Activated naive CD8-positive, alpha-beta T cell treated with anti-CD3 and anti-CD28 coated beads, Interleukin-2, amount 10 ng/mL, durations not matched to agents 7 days and 5 days (primary cell): ENCODE measurements around the gene ATP8A2. TPM values are rescaled to one million over a fixed set of nuclear protein-coding genes. Genes with fewer than 3 reads are reported as not detected.
A peak's percentile ranks its signal among the peaks of the same experiment; 100 is the strongest.

Experiments
- ATAC-seq: fragments of 150-1000 bp; cut with Tn5 transposase; one replicate; pipeline ENCODE4 v1.10.0; 2021; ENCODE audit warnings: low read depth, moderate library complexity
- POLR2A ChIA-PET: fragments of 350-600 bp; sonication (Branson Sonifier 250); formaldehyde crosslinking; loops from one replicate; lab custom pipeline; 2021; ENCODE audit warnings: antibody characterized with exemption; lab: Charles Lee
- DNase-seq: peaks from one replicate; pipeline ENCODE4 v3.0.0; 2021
- H3K27ac Mint-ChIP-seq: one replicate; pipeline ENCODE4 v1.8.0; 2022; ENCODE audit warnings: mild to moderate bottlenecking, mixed read lengths
- H3K27me3 Mint-ChIP-seq: one replicate; pipeline ENCODE4 v1.8.0; 2022; ENCODE audit warnings: mild to moderate bottlenecking, moderate library complexity, mixed read lengths
- H3K36me3 Mint-ChIP-seq: one replicate; pipeline ENCODE4 v1.8.0; 2021; ENCODE audit warnings: mild to moderate bottlenecking, mixed read lengths
- H3K4me1 Mint-ChIP-seq: one replicate; pipeline ENCODE4 v1.8.0; 2021; ENCODE audit warnings: mixed read lengths
- H3K4me3 Mint-ChIP-seq: one replicate; pipeline ENCODE4 v1.8.0; 2022; ENCODE audit warnings: mild to moderate bottlenecking, moderate library complexity, mixed read lengths
- H3K9me3 Mint-ChIP-seq: one replicate; pipeline ENCODE4 v1.8.0; 2021; ENCODE audit warnings: mixed read lengths
- total RNA-seq, 2 experiments: library from RNA; stranded (reverse); gene quantifications; one replicate each; pipeline ENCODE4 v1.2.3, GENCODE V29; 2021

The ATP8A2 gene
- total RNA-seq, 2 experiments from 2014 or later, result 1.4 to 1.7 TPM

DNA sequence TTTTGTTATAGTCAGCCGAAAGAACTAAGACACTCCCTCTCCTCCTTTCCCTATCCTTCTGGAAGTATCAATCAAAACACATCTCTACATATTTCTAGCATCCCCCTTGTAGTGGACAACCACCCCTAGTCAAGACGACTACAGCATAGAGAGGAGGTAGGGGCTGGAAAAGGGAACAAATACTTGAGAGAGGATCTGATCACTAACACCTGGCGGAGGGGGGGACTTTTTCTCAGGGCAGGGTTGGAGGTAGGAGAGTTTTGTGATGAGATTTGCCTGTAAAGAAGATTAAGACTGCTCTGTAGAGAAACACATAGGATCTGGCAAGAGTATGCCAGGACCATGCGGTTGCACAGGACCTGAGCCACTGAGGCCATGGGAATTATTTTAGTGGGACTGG lies 471.9 kb downstream of the ATP8A2 start:
- POLR2A ChIA-PET, result no interaction called here
- H3K4me3 Mint-ChIP-seq, result no peak overlapping the region
- H3K9me3 Mint-ChIP-seq, result no peaks in the 10 kb centered on the region
- no peak overlapping the region for H3K27ac Mint-ChIP-seq
- DNase-seq (no peak), ATAC-seq (no peak)
- H3K4me1 Mint-ChIP-seq, result peaks cover 21% of the 10 kb centered on the region
- H3K27me3 Mint-ChIP-seq, result peaks cover 6% of the 10 kb centered on the region
- H3K36me3 Mint-ChIP-seq, result peaks cover 1% of the 10 kb centered on the region

DNA sequence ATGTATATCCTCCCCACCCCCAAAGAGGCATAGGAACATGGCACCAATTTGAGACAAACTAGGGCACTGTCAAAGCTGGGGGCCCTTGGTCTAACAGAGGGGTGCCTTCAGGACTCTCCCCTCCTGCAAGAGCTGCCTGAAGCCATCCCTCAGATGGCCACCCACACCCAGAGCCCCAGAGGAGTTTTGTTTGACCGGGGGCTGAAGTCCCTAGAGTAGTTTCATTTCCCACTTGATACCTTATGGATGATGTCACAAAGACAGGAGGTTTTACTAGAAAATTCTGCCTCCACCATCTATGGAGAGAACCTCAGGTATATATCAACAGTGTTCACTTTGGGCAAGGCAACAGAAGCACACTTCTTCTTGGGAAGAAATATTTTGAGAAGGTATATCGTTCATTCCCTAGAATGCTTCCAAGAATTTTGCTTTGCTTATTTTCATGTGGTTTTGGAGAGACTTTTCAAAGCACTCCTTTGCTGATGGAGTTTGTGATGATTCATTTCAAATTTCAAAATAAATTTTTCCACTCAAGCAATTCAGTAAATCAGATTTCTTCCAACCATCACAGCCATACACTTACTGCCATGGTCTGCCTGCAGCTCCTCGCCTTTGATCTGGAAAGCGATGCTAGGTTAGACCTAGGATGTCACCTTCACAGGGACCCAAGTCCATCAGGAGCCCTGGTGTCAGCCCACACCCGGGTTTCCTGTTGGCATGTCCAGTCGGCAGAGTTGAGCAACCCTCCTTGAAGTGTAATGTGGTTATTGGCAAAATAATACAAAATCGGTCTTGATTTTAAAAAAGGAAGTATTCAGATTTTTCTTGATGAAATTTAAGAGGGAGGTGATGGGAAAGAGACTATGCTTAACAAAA lies 473.0 kb downstream of the ATP8A2 start:
- POLR2A ChIA-PET, result no interaction called here
- Mint-ChIP-seq H3K36me3 (peaks cover 1% of the 10 kb centered on the region), H3K27ac (no peak overlapping the region), H3K4me3 (no peak overlapping the region), H3K9me3 (no peaks in the 10 kb centered on the region), H3K4me1 (peaks cover 22% of the 10 kb centered on the region), H3K27me3 (peaks cover 6% of the 10 kb centered on the region)
- ATAC-seq (no peak), DNase-seq (no peak)

GRCh38 chr13:25846222-25846984 lies 474.6 kb downstream of the ATP8A2 start:
- peaks cover 22% of the 10 kb centered on the region for H3K4me1 Mint-ChIP-seq
- peak overlapping the region; percentile 64 for H3K4me3 Mint-ChIP-seq
- ATAC-seq (no peak), DNase-seq (no peak)
- no peaks in the 10 kb centered on the region for H3K9me3 Mint-ChIP-seq
- POLR2A ChIA-PET, result interaction anchor here (1.4 kb wide), 1 partner anchor 36 kb away, joined by 4 read pairs; no protein-coding TSS in a partner anchor
- peak overlapping the region; percentile 81 for H3K27ac Mint-ChIP-seq
- peaks cover 3% of the 10 kb centered on the region for H3K27me3 Mint-ChIP-seq
- H3K36me3 Mint-ChIP-seq, result no peaks in the 10 kb centered on the region

- Mint-ChIP-seq H3K27ac (peak overlapping the region; percentile 81), H3K27me3 (no peaks in the 10 kb centered on the region)
These were observed 475.4 kb downstream of the ATP8A2 start for GRCh38 chr13:25847145-25847544.

GRCh38 chr13:25847635-25848626 lies 476.2 kb downstream of the ATP8A2 start:
- Mint-ChIP-seq H3K4me1 (peaks cover 22% of the 10 kb centered on the region), H3K27me3 (no peaks in the 10 kb centered on the region), H3K9me3 (no peaks in the 10 kb centered on the region), H3K27ac (peak overlapping the region; percentile 81), H3K36me3 (no peaks in the 10 kb centered on the region), H3K4me3 (peak overlapping the region; percentile 64)
- no peak for DNase-seq
- ATAC-seq, result no peak
- POLR2A ChIA-PET, result interaction anchor here (1.3 to 1.4 kb wide), 2 partner anchors 35 to 51 kb away, joined by 3 to 4 read pairs; no protein-coding TSS in a partner anchor

More at GRCh38 chr13:25847145-25847544, 475.4 kb downstream of the ATP8A2 start:
- Mint-ChIP-seq H3K4me3 (peak overlapping the region; percentile 64), H3K36me3 (no peaks in the 10 kb centered on the region), H3K4me1 (peaks cover 22% of the 10 kb centered on the region), H3K9me3 (no peaks in the 10 kb centered on the region)
- DNase-seq (no peak), ATAC-seq (peak; percentile 81)
- POLR2A ChIA-PET, result interaction anchor here (1.3 to 1.4 kb wide), 2 partner anchors 36 to 52 kb away, joined by 3 to 4 read pairs; no protein-coding TSS in a partner anchor

DNA sequence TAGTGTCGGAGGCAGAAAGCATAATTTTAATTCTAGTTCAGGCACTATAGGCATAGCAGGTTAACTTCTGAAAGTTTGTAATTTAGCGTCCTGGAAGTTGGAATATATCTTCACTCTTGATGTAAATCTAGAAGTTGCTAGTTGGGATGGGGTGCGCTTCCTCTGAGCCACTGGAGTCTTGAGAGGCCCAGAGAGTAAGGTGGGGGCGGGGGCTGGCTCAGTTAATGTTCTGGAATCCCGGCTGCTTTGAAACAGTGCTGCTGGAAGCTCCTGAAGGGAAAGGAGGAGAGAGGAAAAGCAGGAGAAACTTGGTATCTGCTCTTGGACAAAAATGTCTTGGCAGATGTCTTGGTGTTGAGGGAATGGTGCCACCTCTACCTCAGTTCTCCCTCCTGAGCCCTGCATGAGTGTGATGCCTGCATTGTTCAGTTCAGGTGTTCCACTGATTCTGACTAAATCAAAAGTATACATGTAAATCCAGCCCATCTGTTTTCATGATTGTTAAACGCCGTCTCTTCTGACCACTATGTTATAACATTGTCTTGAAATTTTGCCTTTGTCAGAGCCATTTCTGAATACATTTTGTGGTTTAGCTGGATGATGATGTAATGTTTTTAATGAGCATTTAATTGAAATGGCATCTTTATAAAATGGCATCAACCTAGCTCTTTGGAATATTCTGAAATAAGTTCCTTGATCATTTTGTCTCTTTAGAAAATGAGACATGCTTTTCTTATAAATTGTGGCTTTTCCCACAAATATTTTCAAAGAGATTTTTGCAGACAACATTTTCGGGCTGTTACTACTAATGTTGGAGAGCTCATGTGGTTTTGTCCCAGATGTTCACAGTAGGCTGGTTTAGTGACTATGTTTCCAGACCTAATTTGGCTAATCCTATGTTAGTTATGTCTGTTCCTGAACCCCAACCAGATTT lies 477.3 kb downstream of the ATP8A2 start:
- no peak overlapping the region for H3K27ac Mint-ChIP-seq
- no peak overlapping the region for H3K4me3 Mint-ChIP-seq
- POLR2A ChIA-PET, result no interaction called here

GRCh38 chr13:25857830-25858229 lies 486.1 kb downstream of the ATP8A2 start:
- peaks cover 2% of the 10 kb centered on the region for H3K27me3 Mint-ChIP-seq
- H3K4me1 Mint-ChIP-seq, result no peaks in the 10 kb centered on the region
- H3K9me3 Mint-ChIP-seq, result peaks cover 2% of the 10 kb centered on the region
- no peaks in the 10 kb centered on the region for H3K36me3 Mint-ChIP-seq
- DNase-seq (no peak), ATAC-seq (no peak)
- H3K27ac Mint-ChIP-seq, result no peak overlapping the region
- POLR2A ChIA-PET, result no interaction called here
- H3K4me3 Mint-ChIP-seq, result no peak overlapping the region

More for the DNA sequence above, 477.3 kb downstream of the ATP8A2 start:
- H3K4me1 Mint-ChIP-seq, result peaks cover 22% of the 10 kb centered on the region
- no peaks in the 10 kb centered on the region for H3K36me3 Mint-ChIP-seq
- DNase-seq (no peak), ATAC-seq (no peak)
- no peaks in the 10 kb centered on the region for H3K9me3 Mint-ChIP-seq
- no peaks in the 10 kb centered on the region for H3K27me3 Mint-ChIP-seq

- Mint-ChIP-seq H3K4me3 (no peak overlapping the region), H3K4me1 (no peaks in the 10 kb centered on the region), H3K27ac (no peak overlapping the region), H3K9me3 (peaks cover 2% of the 10 kb centered on the region), H3K36me3 (no peaks in the 10 kb centered on the region), H3K27me3 (peaks cover 2% of the 10 kb centered on the region)
- POLR2A ChIA-PET, result no interaction called here
- ATAC-seq (no peak), DNase-seq (no peak)
These were observed 487.8 kb downstream of the ATP8A2 start for GRCh38 chr13:25859528-25859927.

DNA sequence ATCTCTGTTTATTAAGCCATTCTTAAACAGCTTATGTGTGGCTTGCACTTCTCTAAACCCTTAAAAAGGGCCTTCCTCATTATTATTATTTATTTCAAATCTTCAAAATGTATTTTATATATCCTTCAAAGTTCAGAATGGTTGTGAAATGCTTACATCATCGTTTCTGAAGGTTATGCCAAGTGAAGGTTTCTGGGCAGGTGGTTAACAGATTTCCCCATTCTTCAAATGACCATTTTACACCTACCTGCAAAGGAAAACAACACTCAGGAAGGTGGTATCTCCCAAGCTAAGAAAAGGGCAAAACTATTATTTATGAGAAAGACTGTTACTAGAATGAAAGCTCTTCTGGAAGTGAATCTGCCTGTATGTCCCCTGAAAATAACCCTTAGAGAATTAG lies 488.5 kb downstream of the ATP8A2 start:
- Mint-ChIP-seq H3K4me1 (no peaks in the 10 kb centered on the region), H3K36me3 (no peaks in the 10 kb centered on the region), H3K27me3 (peaks cover 2% of the 10 kb centered on the region), H3K9me3 (peaks cover 2% of the 10 kb centered on the region), H3K27ac (no peak overlapping the region), H3K4me3 (no peak overlapping the region)
- DNase-seq, result no peak
- no peak for ATAC-seq
- POLR2A ChIA-PET, result no interaction called here

GRCh38 chr13:25860862-25861261 lies 489.1 kb downstream of the ATP8A2 start:
- DNase-seq, result no peak
- POLR2A ChIA-PET, result no interaction called here
- no peak for ATAC-seq
- Mint-ChIP-seq H3K4me1 (no peaks in the 10 kb centered on the region), H3K36me3 (no peaks in the 10 kb centered on the region), H3K27me3 (peaks cover 2% of the 10 kb centered on the region), H3K4me3 (no peak overlapping the region), H3K9me3 (peaks cover 2% of the 10 kb centered on the region), H3K27ac (no peak overlapping the region)

GRCh38 chr13:25862156-25862555 lies 490.4 kb downstream of the ATP8A2 start:
- Mint-ChIP-seq H3K27me3 (no peaks in the 10 kb centered on the region), H3K9me3 (no peaks in the 10 kb centered on the region), H3K4me1 (no peaks in the 10 kb centered on the region), H3K36me3 (no peaks in the 10 kb centered on the region), H3K27ac (no peak overlapping the region), H3K4me3 (no peak overlapping the region)
- DNase-seq (no peak), ATAC-seq (no peak)
- POLR2A ChIA-PET, result no interaction called here

DNA sequence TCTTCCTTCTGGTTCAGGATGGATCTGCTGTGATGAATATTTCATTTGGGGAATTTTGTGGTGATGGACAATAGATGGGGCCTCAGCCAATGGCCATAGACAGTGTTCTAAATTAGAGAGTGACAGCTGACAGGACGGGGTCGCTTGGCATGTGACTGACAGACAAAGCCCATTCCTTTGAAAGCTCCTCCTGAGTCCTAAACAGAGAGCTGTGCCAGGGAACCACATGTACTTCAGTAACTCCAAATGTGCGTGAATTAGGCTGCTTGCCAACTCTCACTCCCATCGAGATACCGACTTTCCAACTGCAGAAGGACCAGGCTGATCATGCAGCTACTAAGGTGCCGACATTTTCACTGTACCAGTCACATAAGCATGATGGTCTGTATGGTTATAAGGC lies 492.3 kb downstream of the ATP8A2 start:
- DNase-seq (no peak), ATAC-seq (no peak)
- Mint-ChIP-seq H3K27ac (no peak overlapping the region), H3K36me3 (no peaks in the 10 kb centered on the region), H3K4me1 (peaks cover 2% of the 10 kb centered on the region), H3K9me3 (no peaks in the 10 kb centered on the region), H3K27me3 (no peaks in the 10 kb centered on the region), H3K4me3 (no peak overlapping the region)
- POLR2A ChIA-PET, result no interaction called here
